Parathyroid adenoma (tissue), 2 donors: Measurements from ENCODE around the gene GAS2.
"Not testable (repeated sequence)": the region's sequence is repeated elsewhere in the genome, so short reads cannot be mapped to it uniquely, and the experiment has no call there.

Experiments used
- H2AFZ ChIP-seq: fragments of 300-600 bp; sonication (generic); one replicate; pipeline ENCODE4 v1.7.0; 2017; ENCODE audit warnings: antibody characterized with exemption, mild to moderate bottlenecking
- H3K27ac ChIP-seq: fragments of 300-600 bp; sonication (generic); one replicate; pipeline ENCODE4 v1.7.0; 2017
- H3K27me3 ChIP-seq: fragments of 300-600 bp; sonication (generic); one replicate; pipeline ENCODE4 v1.7.0; 2017; ENCODE audit warnings: low read length; ENCODE audit not compliant: control insufficient read depth, insufficient read depth
- H3K36me3 ChIP-seq: fragments of 300-600 bp; sonication (generic); one replicate; pipeline ENCODE4 v1.7.0; 2017; ENCODE audit warnings: low read length; ENCODE audit not compliant: control insufficient read depth, insufficient read depth
- H3K4me1 ChIP-seq: fragments of 300-600 bp; sonication (generic); one replicate; pipeline ENCODE4 v1.7.0; 2017; ENCODE audit warnings: control low read depth
- H3K4me2 ChIP-seq: fragments of 300-600 bp; sonication (generic); one replicate; pipeline ENCODE4 v1.7.0; 2017; ENCODE audit warnings: low read length
- H3K4me3 ChIP-seq: fragments of 300-600 bp; sonication (generic); one replicate; pipeline ENCODE4 v1.7.0; 2017; ENCODE audit warnings: low read depth, low read length
- H3K79me2 ChIP-seq: fragments of 300-600 bp; sonication (generic); one replicate; pipeline ENCODE4 v1.7.0; 2017; ENCODE audit warnings: control low read depth
- H3K9ac ChIP-seq: fragments of 300-600 bp; sonication (generic); one replicate; pipeline ENCODE4 v1.7.0; 2017; ENCODE audit warnings: mild to moderate bottlenecking
- H3K9me3 ChIP-seq: fragments of 300-600 bp; sonication (generic); one replicate; pipeline ENCODE4 v1.7.0; 2017; ENCODE audit warnings: low read length; ENCODE audit not compliant: control insufficient read depth
- TF ChIP-seq, protein P1 (sequence below): fragments of 300-600 bp; sonication (generic); IDR thresholded peaks from one replicate; pipeline ENCODE4 v1.7.0; 2017; ENCODE audit warnings: antibody characterized with exemption, mild to moderate bottlenecking
- donor health status: primary hyperparathyroidism.

Gene GAS2

DNA sequence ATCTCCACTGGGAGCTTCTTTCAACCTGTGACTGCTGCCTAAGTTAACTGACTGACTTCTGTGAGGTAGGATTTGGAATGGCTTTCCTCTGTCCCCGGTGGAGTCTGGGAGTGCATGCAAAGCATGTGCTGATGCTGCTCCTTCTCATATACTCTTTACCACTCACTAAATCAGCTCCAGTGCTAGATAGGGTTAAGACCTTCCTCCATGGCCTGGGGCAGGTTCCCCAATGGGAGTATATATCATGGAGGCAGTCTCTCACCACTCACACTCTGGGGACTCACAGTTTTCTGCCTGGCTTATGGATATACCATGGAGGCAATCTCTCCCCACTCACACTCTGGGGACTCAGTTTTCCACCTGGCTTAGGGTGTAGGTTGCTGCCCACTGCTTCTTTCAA, 30.7 kb upstream of the GAS2 start:
- Histone ChIP-seq H3K4me1 (no peaks in the 10 kb centered on the region), H3K4me3 (no peak overlapping the region), H3K36me3 (no peaks in the 10 kb centered on the region), H3K27me3 (no peaks in the 10 kb centered on the region), H3K4me2 (no peak overlapping the region), H3K79me2 (no peaks in the 10 kb centered on the region), H3K9me3 (no peaks in the 10 kb centered on the region), H3K27ac (no peak overlapping the region), H3K9ac (no peak overlapping the region), H2AFZ (no peak overlapping the region)
- TF ChIP-seq, protein P1, sequence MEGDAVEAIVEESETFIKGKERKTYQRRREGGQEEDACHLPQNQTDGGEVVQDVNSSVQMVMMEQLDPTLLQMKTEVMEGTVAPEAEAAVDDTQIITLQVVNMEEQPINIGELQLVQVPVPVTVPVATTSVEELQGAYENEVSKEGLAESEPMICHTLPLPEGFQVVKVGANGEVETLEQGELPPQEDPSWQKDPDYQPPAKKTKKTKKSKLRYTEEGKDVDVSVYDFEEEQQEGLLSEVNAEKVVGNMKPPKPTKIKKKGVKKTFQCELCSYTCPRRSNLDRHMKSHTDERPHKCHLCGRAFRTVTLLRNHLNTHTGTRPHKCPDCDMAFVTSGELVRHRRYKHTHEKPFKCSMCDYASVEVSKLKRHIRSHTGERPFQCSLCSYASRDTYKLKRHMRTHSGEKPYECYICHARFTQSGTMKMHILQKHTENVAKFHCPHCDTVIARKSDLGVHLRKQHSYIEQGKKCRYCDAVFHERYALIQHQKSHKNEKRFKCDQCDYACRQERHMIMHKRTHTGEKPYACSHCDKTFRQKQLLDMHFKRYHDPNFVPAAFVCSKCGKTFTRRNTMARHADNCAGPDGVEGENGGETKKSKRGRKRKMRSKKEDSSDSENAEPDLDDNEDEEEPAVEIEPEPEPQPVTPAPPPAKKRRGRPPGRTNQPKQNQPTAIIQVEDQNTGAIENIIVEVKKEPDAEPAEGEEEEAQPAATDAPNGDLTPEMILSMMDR, result no peak

DNA sequence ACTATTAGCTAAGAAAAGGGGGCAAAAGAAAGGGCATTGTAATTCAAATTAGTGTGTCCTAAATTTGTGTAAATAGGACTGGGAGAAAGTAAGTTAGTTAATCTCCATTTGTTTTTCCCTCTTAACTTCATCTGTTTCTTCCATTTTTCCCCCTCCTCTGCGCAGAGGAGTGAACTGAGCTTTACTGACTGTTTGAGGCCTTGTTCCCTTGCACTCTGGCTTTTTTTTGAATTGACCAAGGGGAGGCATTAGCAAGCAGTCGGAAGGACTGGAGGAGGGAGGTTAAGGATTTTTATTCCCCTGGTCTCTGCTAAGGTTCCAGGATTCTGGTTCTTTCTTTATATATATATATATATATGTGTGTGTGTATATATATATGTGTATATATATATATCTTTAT, 25.5 kb upstream of the GAS2 start:
- H3K9me3 ChIP-seq, result no peaks in the 10 kb centered on the region
- TF ChIP-seq, protein P1, result no peak
- no peak overlapping the region for H3K4me2 ChIP-seq
- no peak overlapping the region for H3K27ac ChIP-seq
- no peaks in the 10 kb centered on the region for H3K4me1 ChIP-seq
- H3K36me3 ChIP-seq, result no peaks in the 10 kb centered on the region
- no peaks in the 10 kb centered on the region for H3K27me3 ChIP-seq
- H3K9ac ChIP-seq, result no peak overlapping the region
- H3K79me2 ChIP-seq, result no peaks in the 10 kb centered on the region
- H3K4me3 ChIP-seq, result no peak overlapping the region
- H2AFZ ChIP-seq, result no peak overlapping the region

DNA sequence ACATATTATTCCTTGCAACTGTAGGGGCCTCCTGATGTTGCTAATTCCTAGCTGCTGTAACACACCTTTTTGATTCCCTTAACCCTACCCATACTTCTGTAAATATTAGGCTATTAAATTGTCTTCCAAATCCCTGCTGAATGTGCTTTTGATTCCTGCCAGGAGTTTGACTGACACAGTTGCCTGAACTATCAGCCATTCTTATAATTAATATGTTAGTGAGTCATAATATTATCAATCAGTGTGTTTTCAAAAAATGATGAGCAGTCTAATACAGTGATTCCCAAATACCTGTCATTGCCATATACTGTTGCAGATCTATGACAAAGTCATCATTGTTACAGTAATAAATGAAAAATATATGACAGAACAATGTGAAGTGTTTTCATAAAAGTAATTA, 24.9 kb upstream of the GAS2 start:
- no peaks in the 10 kb centered on the region for H3K36me3 ChIP-seq
- no peak overlapping the region for H3K9ac ChIP-seq
- no peaks in the 10 kb centered on the region for H3K9me3 ChIP-seq
- no peaks in the 10 kb centered on the region for H3K79me2 ChIP-seq
- no peaks in the 10 kb centered on the region for H3K4me1 ChIP-seq
- TF ChIP-seq, protein P1, result no peak
- no peak overlapping the region for H3K27ac ChIP-seq
- H2AFZ ChIP-seq, result no peak overlapping the region
- no peak overlapping the region for H3K4me3 ChIP-seq
- no peak overlapping the region for H3K4me2 ChIP-seq
- H3K27me3 ChIP-seq, result no peaks in the 10 kb centered on the region

DNA sequence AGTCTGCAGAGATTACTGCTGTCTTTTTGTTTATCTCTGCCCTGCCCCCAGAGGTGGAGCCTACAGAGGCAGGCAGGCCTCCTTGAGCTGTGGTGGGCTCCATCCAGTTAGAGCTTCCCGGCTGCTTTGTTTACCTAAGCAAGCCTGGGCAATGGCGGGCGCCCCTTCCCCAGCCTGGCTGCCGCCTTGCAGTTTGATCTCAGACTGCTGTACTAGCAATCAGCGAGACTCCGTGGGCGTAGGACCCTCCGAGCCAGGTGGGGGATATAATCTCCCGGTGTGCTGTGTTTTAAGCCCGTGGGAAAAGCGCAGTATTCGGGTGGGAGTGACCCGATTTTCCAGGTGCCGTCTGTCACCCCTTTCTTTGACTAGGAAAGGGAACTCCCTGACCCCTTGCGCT, 14.1 kb upstream of the GAS2 start:
- not testable (repeated sequence) for H3K4me2 ChIP-seq, H2AFZ ChIP-seq, H3K4me3 ChIP-seq, H3K79me2 ChIP-seq, H3K4me1 ChIP-seq, H3K9ac ChIP-seq, H3K9me3 ChIP-seq, H3K27me3 ChIP-seq, H3K36me3 ChIP-seq, H3K27ac ChIP-seq

DNA sequence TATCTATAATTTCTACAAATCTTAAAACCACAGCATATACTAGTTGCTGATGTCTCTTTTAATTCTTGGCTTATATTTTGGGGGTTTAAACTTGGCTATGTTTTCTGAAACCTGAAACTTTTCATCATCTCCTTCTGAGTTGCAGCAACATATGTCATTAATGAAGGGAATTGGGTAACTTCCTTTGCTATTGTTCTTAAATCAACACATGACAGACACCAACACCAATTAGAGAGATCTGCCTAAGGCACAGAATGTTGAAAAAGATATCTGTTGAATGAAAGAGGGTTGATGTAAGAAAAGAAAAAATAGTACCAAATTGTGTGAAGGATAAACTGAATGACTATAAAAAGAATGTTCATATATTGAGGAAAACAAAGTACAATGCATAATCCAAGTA, 10.3 kb upstream of the GAS2 start:
- Histone ChIP-seq H3K4me3 (no peak overlapping the region), H3K27ac (no peak overlapping the region), H3K9me3 (no peaks in the 10 kb centered on the region), H3K79me2 (no peaks in the 10 kb centered on the region), H3K36me3 (no peaks in the 10 kb centered on the region), H3K27me3 (no peaks in the 10 kb centered on the region), H2AFZ (no peak overlapping the region), H3K9ac (no peak overlapping the region), H3K4me1 (no peaks in the 10 kb centered on the region), H3K4me2 (no peak overlapping the region)
- TF ChIP-seq, protein P1, result no peak
